GM12878 (cell line): ENCODE data around the gene HNF4A. TPM values are rescaled to one million over a fixed set of nuclear protein-coding genes. Genes with fewer than 3 reads are reported as not detected.

Source experiments
- ATAC-seq: fragments of 200-7000 bp; cut with Tn5 transposase; 3 replicates; pipeline ENCODE4 v1.9.1; 2020; ENCODE audit warnings: mild to moderate bottlenecking, moderate library complexity
- BruUV-seq: library from RNA; stranded (reverse); fragments of 400-500 nt; replicated peaks from 2 replicates; lab custom pipeline; 2021; lab: Mats Ljungman, UMichigan
- CTCF ChIA-PET: fragments of 300-600 bp; sonication (Branson Sonifier 250); formaldehyde crosslinking; extraction: SDS; loops from one replicate; lab custom pipeline; 2021; ENCODE audit warnings: inconsistent platforms; lab: Yijun Ruan, JAX
- POLR2A ChIA-PET: fragments of 350-600 bp; formaldehyde crosslinking; extraction: SDS; loops from one replicate; lab custom pipeline; 2021; ENCODE audit warnings: inconsistent platforms; lab: Charles Lee
- RAD21 ChIA-PET: fragments of 300-600 bp; sonication (Branson Sonifier 250); formaldehyde crosslinking; loops from one replicate; lab custom pipeline; 2023; ENCODE audit warnings: antibody characterized with exemption; ENCODE audit not compliant: unreplicated experiment; lab: Charles Lee
- SMC1A ChIA-PET: fragments of 300-600 bp; sonication (Branson Sonifier 250); formaldehyde crosslinking; loops from one replicate; lab custom pipeline; 2023; ENCODE audit not compliant: unreplicated experiment, uncharacterized antibody; lab: Charles Lee
- DNase-seq: peaks from one replicate; pipeline ENCODE4 v3.0.0-alpha.2; 2011; ENCODE audit warnings: low read depth, low spot score
- FAIRE-seq: peaks from 3 replicates; lab custom pipeline; 2011; peaks lifted over from hg19 to GRCh38; lab: Jason Lieb, UNC
- H2AFZ ChIP-seq: 2 replicates; pipeline ENCODE4 v1.6.0; 2011; ENCODE audit warnings: low read depth, low read length, control low read depth; ENCODE audit not compliant: control insufficient read depth
- H3K27ac ChIP-seq: 2 replicates; pipeline ENCODE4 v1.5.1; 2011; ENCODE audit warnings: control low read depth; ENCODE audit not compliant: control insufficient read depth, insufficient read depth
- H3K27me3 ChIP-seq, 2 experiments: replicated peaks in 1 of 2; 2 replicates each; pipeline versions ENCODE4 v1.6.0 to v1.6.1; 2011; ENCODE audit warnings: low read length in 1 of 2; ENCODE audit not compliant: control insufficient read depth in 2 of 2, insufficient read depth in 2 of 2
- H3K36me3 ChIP-seq, 2 experiments: 2 replicates each; pipeline ENCODE4 v1.5.1; 2011; ENCODE audit warnings: low read length in 1 of 2; ENCODE audit not compliant: control insufficient read depth in 2 of 2, insufficient read depth in 2 of 2
- H3K4me1 ChIP-seq: 2 replicates; pipeline ENCODE4 v1.6.1; 2011; ENCODE audit warnings: mild to moderate bottlenecking, low read length, moderate library complexity, mixed read lengths; ENCODE audit not compliant: control insufficient read depth, insufficient read depth
- H3K4me2 ChIP-seq: 2 replicates; pipeline ENCODE4 v1.6.0; 2011; ENCODE audit warnings: control low read depth; ENCODE audit not compliant: control insufficient read depth, insufficient read depth
- H3K4me3 ChIP-seq: fragments of 200-600 bp; sonication (generic); 2 replicates; pipeline ENCODE4 v1.5.1; 2016
- H3K79me2 ChIP-seq: 2 replicates; pipeline ENCODE4 v1.6.0; 2011; ENCODE audit warnings: low read length; ENCODE audit not compliant: control insufficient read depth, insufficient read depth
- H3K9ac ChIP-seq: 2 replicates; pipeline ENCODE4 v1.8.0; 2011; ENCODE audit warnings: low read length, control low read depth, mixed read lengths; ENCODE audit not compliant: control insufficient read depth, insufficient read depth
- H3K9me3 ChIP-seq: replicated peaks from 3 replicates; pipeline ENCODE4 v1.5.1; 2011; ENCODE audit warnings: mild to moderate bottlenecking, low read length; ENCODE audit not compliant: control insufficient read depth, insufficient read depth
- H4K20me1 ChIP-seq: 2 replicates; pipeline ENCODE4 v1.6.0; 2011; ENCODE audit not compliant: control insufficient read depth, insufficient read depth
- BCL3 ChIP-seq: IDR thresholded peaks from 2 replicates; pipeline ENCODE4 v1.6.1; 2011; ENCODE audit warnings: borderline replicate concordance, low read depth, mild to moderate bottlenecking, moderate library complexity, low read length; ENCODE audit not compliant: insufficient read depth, poor library complexity, severe bottlenecking
- EP300 ChIP-seq, 2 experiments: fragments of 150-350 bp in 1 of 2; IDR thresholded peaks; 2 replicates each; pipeline ENCODE4 v1.6.1; 2011 to 2012; ENCODE audit warnings: low read depth in 2 of 2, low read length in 2 of 2, borderline replicate concordance in 1 of 2, improper control_type of control experiment in 1 of 2, inconsistent platforms in 1 of 2; ENCODE audit not compliant: control insufficient read depth in 1 of 2
- FOXM1 ChIP-seq: IDR thresholded peaks from 2 replicates; pipeline ENCODE4 v1.6.1; 2012; ENCODE audit warnings: low read depth, mild to moderate bottlenecking, inconsistent platforms, low read length, moderate library complexity
- HDAC2 ChIP-seq: fragments of 200-600 bp; sonication (generic); IDR thresholded peaks from 2 replicates; pipeline ENCODE4 v1.6.1; 2017
- IRF4 ChIP-seq: IDR thresholded peaks from 2 replicates; pipeline ENCODE4 v1.6.1; 2011; ENCODE audit warnings: low read depth, low read length
- MXI1 ChIP-seq: fragments of 150-350 bp; IDR thresholded peaks from 2 replicates; pipeline ENCODE4 v1.6.1; 2011; ENCODE audit warnings: low read depth, mild to moderate bottlenecking, inconsistent platforms, low read length, improper control_type of control experiment
- NFIC ChIP-seq: IDR thresholded peaks from 2 replicates; pipeline ENCODE4 v1.6.1; 2012; ENCODE audit warnings: low read depth, mild to moderate bottlenecking, inconsistent platforms, low read length, moderate library complexity
- NKRF ChIP-seq: fragments of 450-650 bp; conservative IDR thresholded peaks from 2 replicates; pipeline ENCODE4 v1.6.1; 2017; ENCODE audit warnings: mild to moderate bottlenecking, moderate library complexity
- NR2C2 ChIP-seq: IDR thresholded peaks from 2 replicates; pipeline ENCODE4 v1.6.1; 2011; ENCODE audit warnings: borderline replicate concordance, low read depth; ENCODE audit not compliant: control insufficient read depth, insufficient read length
- RBBP5 ChIP-seq: fragments of 200-600 bp; sonication (generic); conservative IDR thresholded peaks from 2 replicates; pipeline ENCODE4 v1.6.1; 2016
- SKIL ChIP-seq: fragments of 450-650 bp; IDR thresholded peaks from 2 replicates; pipeline ENCODE4 v1.6.1; 2017; ENCODE audit warnings: mild to moderate bottlenecking, low read depth, inconsistent platforms; ENCODE audit not compliant: poor library complexity, severe bottlenecking
- SUZ12 ChIP-seq: fragments of 200-600 bp; sonication (generic); IDR thresholded peaks from one replicate; pipeline ENCODE4 v1.6.1; 2018; ENCODE audit warnings: antibody characterized with exemption, mild to moderate bottlenecking; ENCODE audit not compliant: unreplicated experiment
- TCF3 ChIP-seq: IDR thresholded peaks from 2 replicates; pipeline ENCODE4 v1.6.1; 2012; ENCODE audit warnings: low read depth, mild to moderate bottlenecking, low read length, borderline replicate concordance; ENCODE audit not compliant: insufficient read depth
- WGBS: methylation state at CpG from one replicate; pipeline ENCODE4 v1.1.6; 2016; ENCODE audit warnings: low lambda C conversion rate; ENCODE audit not compliant: insufficient replicate concordance, insufficient coverage; ENCODE audit errors: missing lambda C conversion rate; 5-methylcytosine and 5-hydroxymethylcytosine counted together
- in situ Hi-C: fragments of 300-500 bp; cut with MboI; formaldehyde crosslinking; loops from 9 replicates; pipeline ENCODE4 v1.14.3; 2018; ENCODE audit warnings: mixed read lengths
- intact Hi-C: fragments of 100-400 bp; cut with micrococcal nuclease; formaldehyde crosslinking; loops from one replicate; pipeline ENCODE4 v1.14.2; 2022; ENCODE audit not compliant: unreplicated experiment
- polyA plus RNA-seq, 11 experiments: library from polyadenylated mRNA; depleted of rRNA in 4 of 11; unstranded in 6 of 11; stranded (reverse) in 5 of 11; fragments of >200 nt; fragmentation: Nextera tagmentation in 4 of 11; fragmentation: Illumina TruSeq in 1 of 11; extraction: Ambion mirVana in 4 of 11; extraction: Trizol in 1 of 11; gene quantifications; 1 replicate in 1 of 11; 2 replicates in 10 of 11; pipeline versions ENCODE4 v1.2.1 to v1.2.3, GENCODE V29; 2011 to 2016; ENCODE audit warnings: inconsistent platforms in 2 of 11, missing spikeins in 2 of 11, low read depth in 1 of 11
- total RNA-seq, 4 experiments: library from RNA; depleted of rRNA in 3 of 4; stranded (reverse); fragments of >200 nt in 3 of 4; fragmentation: Illumina TruSeq in 1 of 4; extraction: Trizol in 1 of 4; gene quantifications; 2 replicates each; pipeline versions ENCODE4 v1.2.1 to v1.2.3, GENCODE V29; 2013 to 2021

The HNF4A gene
- total and polyA plus RNA-seq, 10 of the 15 experiments (the other 5 are each of a cell fraction or from before 2014, with no cell fraction given), result 0.21 TPM; not detected in 9

GRCh38 chr20:44403194-44404112 is 48.0 kb downstream of the HNF4A start (continued):
- TF ChIP-seq IRF4, result no peak
- TF ChIP-seq HDAC2, result no peak
- TF ChIP-seq TCF3, result no peak
- no peak for TF ChIP-seq NKRF

GRCh38 chr20:44404204-44405181 is 49.0 kb downstream of the HNF4A start:
- intact Hi-C loops, result no loop called here
- H3K9ac ChIP-seq, result no peak overlapping the region
- no peak overlapping the region for H3K4me2 ChIP-seq
- TF ChIP-seq NR2C2 (peak; percentile 36), RBBP5 (no peak), FOXM1 (no peak), NFIC (no peak), SUZ12 (no peak), SKIL (no peak), BCL3 (peak; percentile 86), EP300 (IDR thresholded peaks at IDR 0.05; ENCODE audit: borderline replicate concordance in 1 of 2, control insufficient read depth in 1 of 2, low read depth in 2 of 2, low read length in 2 of 2) (no peak), MXI1 (no peak)

More at GRCh38 chr20:44404204-44405181, 49.0 kb downstream of the HNF4A start:
- Histone ChIP-seq H3K4me1 (no peaks in the 10 kb centered on the region), H3K27me3 (peaks cover 0 to 1% of the 10 kb centered on the region in 2 experiments; a peak in 1 of 4 replicates), H3K79me2 (no peaks in the 10 kb centered on the region), H4K20me1 (no peaks in the 10 kb centered on the region), H3K36me3 (no peaks in the 10 kb centered on the region), H3K27ac (no peak overlapping the region), H2AFZ (no peak overlapping the region), H3K4me3 (no peak overlapping the region), H3K9me3 (no peaks in the 10 kb centered on the region)
- in situ Hi-C loops, result no loop called here
- BruUV-seq, result no TSS peak
- CTCF ChIA-PET, result no interaction called here
- no peak for DNase-seq
- 61% methylated on average over 21 of the region's 21 CpGs for WGBS
- no peak for ATAC-seq
- no peak for FAIRE-seq
- POLR2A ChIA-PET, result no interaction called here
- RAD21 ChIA-PET, result no interaction called here
- SMC1A ChIA-PET, result interaction anchor here (0.6 kb wide), 1 partner anchor 916 kb away, joined by 3 read pairs; no protein-coding TSS in a partner anchor
